Panc1 (cell line): ENCODE results near the gene GLIPR1. TPM values are rescaled to one million over a fixed set of nuclear protein-coding genes. Genes with fewer than 3 reads are reported as not detected.

Source experiments
- ATAC-seq: fragments of 200-7000 bp; cut with Tn5 transposase; 2 replicates; pipeline ENCODE4 v1.9.1; 2020; ENCODE audit warnings: mild to moderate bottlenecking, moderate library complexity
- BruUV-seq: library from RNA; stranded (reverse); fragments of 400-500 nt; replicated peaks from 2 replicates; lab custom pipeline; 2021; lab: Mats Ljungman, UMichigan
- CTCF ChIA-PET: fragments of 300-600 bp; sonication (Branson Sonifier 250); formaldehyde crosslinking; loops from one replicate; lab custom pipeline; 2022; ENCODE audit warnings: antibody characterized with exemption; lab: Charles Lee
- POLR2A ChIA-PET: fragments of 300-600 bp; sonication (Branson Sonifier 250); formaldehyde crosslinking; loops from one replicate; lab custom pipeline; 2022; ENCODE audit warnings: antibody characterized with exemption; lab: Charles Lee
- DNase-seq: peaks from one replicate; pipeline ENCODE4 v3.0.0-alpha.2; 2010; ENCODE audit warnings: low read depth, low spot score
- H3K27ac ChIP-seq: 2 replicates; pipeline ENCODE4 v1.5.1; 2011; ENCODE audit warnings: mild to moderate bottlenecking, low read length, inconsistent platforms
- H3K27me3 ChIP-seq: fragments of 200-500 bp; sonication (Bioruptor generic); 2 replicates; pipeline ENCODE4 v1.6.0; 2014; ENCODE audit warnings: low read length, inconsistent platforms; ENCODE audit not compliant: control insufficient read depth, insufficient read depth
- H3K36me3 ChIP-seq: fragments of 200-500 bp; sonication (Bioruptor generic); 2 replicates; pipeline ENCODE4 v1.5.1; 2014; ENCODE audit warnings: inconsistent platforms, mild to moderate bottlenecking, low read length, moderate library complexity; ENCODE audit not compliant: control insufficient read depth, insufficient read depth
- H3K4me1 ChIP-seq: 2 replicates; pipeline ENCODE4 v1.5.1; 2011; ENCODE audit warnings: inconsistent platforms, mild to moderate bottlenecking, low read length, moderate library complexity; ENCODE audit not compliant: control insufficient read depth, insufficient read depth
- H3K4me3 ChIP-seq, 2 experiments: 2 replicates each; pipeline ENCODE4 v1.5.1; 2011 to 2012; ENCODE audit warnings: low read depth in 2 of 2, low read length in 2 of 2, mild to moderate bottlenecking in 2 of 2, inconsistent platforms in 1 of 2, moderate library complexity in 1 of 2
- H3K9me3 ChIP-seq: fragments of 200-500 bp; sonication (Bioruptor generic); 2 replicates; pipeline ENCODE4 v1.5.1; 2014; ENCODE audit warnings: low read depth, mild to moderate bottlenecking, inconsistent platforms, low read length, moderate library complexity; ENCODE audit not compliant: control insufficient read depth, insufficient read depth
- CTCF ChIP-seq: fragments of 450-650 bp; IDR thresholded peaks from 2 replicates; pipeline ENCODE4 v1.5.1; 2017; ENCODE audit warnings: mild to moderate bottlenecking
- POLR2AphosphoS5 ChIP-seq: IDR thresholded peaks from 2 replicates; pipeline ENCODE4 v1.6.1; 2012; ENCODE audit warnings: mild to moderate bottlenecking, low read depth, low read length, moderate library complexity
- REST ChIP-seq, 2 experiments: IDR thresholded peaks; 2 replicates each; pipeline ENCODE4 v1.6.1; 2011 to 2012; ENCODE audit warnings: low read depth in 2 of 2, control low read depth in 1 of 2, low read length in 1 of 2, mild to moderate bottlenecking in 1 of 2, moderate library complexity in 1 of 2; ENCODE audit not compliant: insufficient read depth in 1 of 2
- SIN3A ChIP-seq: IDR thresholded peaks from 2 replicates; pipeline ENCODE4 v1.6.1; 2012; ENCODE audit warnings: low read depth, mild to moderate bottlenecking, low read length, moderate library complexity, borderline replicate concordance; ENCODE audit not compliant: insufficient read depth
- TCF7L2 ChIP-seq: IDR thresholded peaks from 2 replicates; pipeline ENCODE4 v1.6.1; 2011; ENCODE audit warnings: mild to moderate bottlenecking, low read depth, low read length, inconsistent platforms
- in situ Hi-C: cut with HindIII; loops from 2 replicates; pipeline ENCODE4 v1.10.0; 2016; ENCODE audit warnings: low sequenced_read_pairs, low pct_unique_long_range_greater_than_20kb
- intact Hi-C: fragments of 100-400 bp; cut with micrococcal nuclease; formaldehyde crosslinking; loops from one replicate; pipeline ENCODE4 v1.10.0; 2022; ENCODE audit not compliant: unreplicated experiment
- total RNA-seq: library from RNA; stranded (reverse); gene quantifications from one replicate; pipeline ENCODE4 v1.2.1, GENCODE V29; 2021; ENCODE audit not compliant: unreplicated experiment

The GLIPR1 gene
- total RNA-seq, 1 experiment from 2014 or later = 11.5 TPM

GRCh38 chr12:75474116-75474515 is 6.4 kb upstream of the GLIPR1 start:
- ChIA-PET POLR2A (no interaction called here), CTCF (no interaction called here)
- H3K27me3 ChIP-seq = no peaks in the 10 kb centered on the region
- no peak for TF ChIP-seq SIN3A
- TF ChIP-seq REST (IDR thresholded peaks at IDR 0.05; ENCODE audit: insufficient read depth in 1 of 2, low read depth in 2 of 2, low read length in 1 of 2) = no peak
- TF ChIP-seq TCF7L2 = no peak
- TF ChIP-seq POLR2AphosphoS5 = no peak
- TF ChIP-seq CTCF = no peak
- no peaks in the 10 kb centered on the region for H3K9me3 ChIP-seq
- H3K36me3 ChIP-seq = no peaks in the 10 kb centered on the region
- no TSS peak for BruUV-seq
- DNase-seq (no peak), ATAC-seq (no peak)
- in situ Hi-C loops = no loop called here
- no peak overlapping the region for H3K4me3 ChIP-seq
- H3K27ac ChIP-seq = no peak overlapping the region
- no peaks in the 10 kb centered on the region for H3K4me1 ChIP-seq
- intact Hi-C loops = no loop called here

- Histone ChIP-seq H3K4me3 (no peak overlapping the region), H3K9me3 (no peaks in the 10 kb centered on the region), H3K27ac (no peak overlapping the region), H3K36me3 (no peaks in the 10 kb centered on the region), H3K4me1 (peaks cover 4% of the 10 kb centered on the region; the same call in 1 of the 2 replicates), H3K27me3 (no peaks in the 10 kb centered on the region)
- DNase-seq (no peak), ATAC-seq (no peak)
- in situ Hi-C loops (no loop called here), intact Hi-C loops (no loop called here)
- TF ChIP-seq POLR2AphosphoS5 = no peak
- no peak for TF ChIP-seq TCF7L2
- no peak for TF ChIP-seq REST (IDR thresholded peaks at IDR 0.05; ENCODE audit: insufficient read depth in 1 of 2, low read depth in 2 of 2, low read length in 1 of 2)
- TF ChIP-seq SIN3A = no peak
- no peak for TF ChIP-seq CTCF
- CTCF ChIA-PET = no interaction called here
- POLR2A ChIA-PET = interaction anchor here (0.6 kb wide), 1 partner anchor 478 kb away, joined by 3 read pairs; no protein-coding TSS in a partner anchor
- BruUV-seq = no TSS peak
Observed at GRCh38 chr12:75476071-75476470, 4.5 kb upstream of the GLIPR1 start.
